NCI-H2171 treated with DMSO at 0.1 percent for 48 hours (cell line): ENCODE data around the gene SDF4.
"Not testable (repeated sequence)": the region's sequence is repeated elsewhere in the genome, so short reads cannot be mapped to it uniquely, and the experiment has no call there.

ENCODE experiments used
- DNase-seq: peaks from one replicate; lab custom pipeline; 2025; lab: John Stamatoyannopoulos, UW

SDF4 gene

GRCh38 chr1:1259951-1260600 is 28.3 kb upstream of the SDF4 start:
- DNase-seq: no peak

- no peak for DNase-seq
Observed at GRCh38 chr1:1259540-1259939, 27.7 kb upstream of the SDF4 start.

- DNase-seq: no peak
Observed at GRCh38 chr1:1259119-1259488, 27.3 kb upstream of the SDF4 start.

GRCh38 chr1:1256956-1257871 is 25.4 kb upstream of the SDF4 start:
- no peak for DNase-seq

GRCh38 chr1:1255611-1256010 is 23.8 kb upstream of the SDF4 start:
- DNase-seq: no peak

- DNase-seq: no peak
Observed at GRCh38 chr1:1255078-1255477, 23.3 kb upstream of the SDF4 start.

- DNase-seq: no peak
Observed at GRCh38 chr1:1254667-1254998, 22.8 kb upstream of the SDF4 start.

GRCh38 chr1:1253972-1254666 is 22.3 kb upstream of the SDF4 start:
- DNase-seq: no peak

- no peak for DNase-seq
Observed at GRCh38 chr1:1253314-1253713, 21.5 kb upstream of the SDF4 start.

- DNase-seq: peak; percentile 83
Observed at GRCh38 chr1:1250786-1251284, 19.0 kb upstream of the SDF4 start.

GRCh38 chr1:1248009-1248913 is 16.5 kb upstream of the SDF4 start:
- DNase-seq: not testable (repeated sequence)

- no peak for DNase-seq
Observed at GRCh38 chr1:1247341-1247913, 15.6 kb upstream of the SDF4 start.

GRCh38 chr1:1246577-1247340 is 15.0 kb upstream of the SDF4 start, which contains the start of gene C1QTNF12:
TSS of gene C1QTNF12 (minus strand) at chr1:1246722. CDS start at chr1:1246690, 32 bp downstream.
- no peak for DNase-seq

GRCh38 chr1:1245817-1246576 is 14.2 kb upstream of the SDF4 start:
- DNase-seq: no peak

- DNase-seq: no peak
Observed at GRCh38 chr1:1245178-1245816, 13.5 kb upstream of the SDF4 start.

- DNase-seq: no peak
Observed at GRCh38 chr1:1244192-1244811, 12.5 kb upstream of the SDF4 start.

- no peak for DNase-seq
Observed at GRCh38 chr1:1243807-1244191, 12.0 kb upstream of the SDF4 start.

- no peak for DNase-seq
Observed at GRCh38 chr1:1243266-1243660, 11.5 kb upstream of the SDF4 start.
